Hepatocyte (in vitro differentiated cells): ENCODE results near the gene CD300A.

Source experiments
- CTCF ChIP-seq: fragments of 200-600 bp; sonication (generic); IDR thresholded peaks from 2 replicates; pipeline ENCODE4 v1.5.1; 2016; ENCODE audit warnings: antibody characterized with exemption, mild to moderate bottlenecking; ENCODE audit not compliant: poor library complexity
- EZH2phosphoT487 ChIP-seq: fragments of 200-600 bp; sonication (generic); IDR thresholded peaks from one replicate; pipeline ENCODE4 v1.6.1; 2018; ENCODE audit warnings: antibody characterized with exemption, mild to moderate bottlenecking, low read depth, moderate library complexity; ENCODE audit not compliant: unreplicated experiment, severe bottlenecking

- peak; percentile 48 for TF ChIP-seq CTCF
- no peak for TF ChIP-seq EZH2phosphoT487
Measured at GRCh38 chr17:74437702-74438101, 28.7 kb upstream of the CD300A start.
